Activated naive CD4-positive, alpha-beta T cell (primary cell): ENCODE results near the gene HECTD4.
"Not testable (repeated sequence)": the region's sequence is repeated elsewhere in the genome, so short reads cannot be mapped to it uniquely, and the experiment has no call there.

ENCODE experiments used
- DNase-seq, 4 experiments: peaks; one replicate each; lab custom pipeline; 2025; lab: John Stamatoyannopoulos, UW

Gene HECTD4

GRCh38 chr12:112407683-112408082, 25.5 kb upstream of the HECTD4 start:
- DNase-seq, result not testable (repeated sequence)

GRCh38 chr12:112406519-112407488, 24.6 kb upstream of the HECTD4 start:
- no peak for DNase-seq

GRCh38 chr12:112401903-112402498, 19.8 kb upstream of the HECTD4 start:
- no peak for DNase-seq

- DNase-seq, result no peak
Observed at GRCh38 chr12:112401054-112401453, 18.8 kb upstream of the HECTD4 start.

- DNase-seq, result no peak
Observed at GRCh38 chr12:112393328-112393727, 11.1 kb upstream of the HECTD4 start.

- DNase-seq, result not testable (repeated sequence)
Observed at GRCh38 chr12:112389922-112390654, 7.9 kb upstream of the HECTD4 start.

- no peak for DNase-seq
Observed at GRCh38 chr12:112389228-112389627, 7.0 kb upstream of the HECTD4 start.

- no peak for DNase-seq
Observed at GRCh38 chr12:112386726-112387125, 4.5 kb upstream of the HECTD4 start.

GRCh38 chr12:112382866-112383265, 635 bp upstream of the HECTD4 start:
- no peak for DNase-seq

- DNase-seq, result peak in 1 of 4 experiments; percentile 1
Observed at GRCh38 chr12:112381406-112381882, 787 bp downstream of the HECTD4 start.

GRCh38 chr12:112380663-112381405, 1.4 kb downstream of the HECTD4 start:
- DNase-seq, result no peak

- no peak for DNase-seq
Observed at GRCh38 chr12:112375105-112375504, 7.1 kb downstream of the HECTD4 start.

- DNase-seq, result no peak
Observed at GRCh38 chr12:112374166-112374740, 8.0 kb downstream of the HECTD4 start.

GRCh38 chr12:112370868-112371510, 11.2 kb downstream of the HECTD4 start:
- DNase-seq, result no peak

- DNase-seq, result no peak
Observed at GRCh38 chr12:112370199-112370598, 12.0 kb downstream of the HECTD4 start.

- no peak for DNase-seq
Observed at GRCh38 chr12:112368856-112369255, 13.4 kb downstream of the HECTD4 start.

- DNase-seq, result no peak
Observed at GRCh38 chr12:112367965-112368364, 14.3 kb downstream of the HECTD4 start.

GRCh38 chr12:112362310-112362709, 19.9 kb downstream of the HECTD4 start:
- DNase-seq, result no peak

- DNase-seq, result no peak
Observed at GRCh38 chr12:112361271-112361670, 21.0 kb downstream of the HECTD4 start.

GRCh38 chr12:112359290-112359689, 22.9 kb downstream of the HECTD4 start:
- no peak for DNase-seq

GRCh38 chr12:112357214-112357613, 25.0 kb downstream of the HECTD4 start:
- no peak for DNase-seq
